Activated T-helper 9 cell treated with anti-CD3 and anti-CD28 coated beads, Interleukin-2, amount 50 U/mL, for 16 hours (primary cell): Measurements from ENCODE around the gene BPIFB3.
"Not testable (repeated sequence)": the region's sequence is repeated elsewhere in the genome, so short reads cannot be mapped to it uniquely, and the experiment has no call there.

Experiments used
- DNase-seq: peaks from one replicate; pipeline ENCODE4 v3.0.0-alpha.2; 2020; ENCODE audit warnings: low read depth

The BPIFB3 gene

DNA sequence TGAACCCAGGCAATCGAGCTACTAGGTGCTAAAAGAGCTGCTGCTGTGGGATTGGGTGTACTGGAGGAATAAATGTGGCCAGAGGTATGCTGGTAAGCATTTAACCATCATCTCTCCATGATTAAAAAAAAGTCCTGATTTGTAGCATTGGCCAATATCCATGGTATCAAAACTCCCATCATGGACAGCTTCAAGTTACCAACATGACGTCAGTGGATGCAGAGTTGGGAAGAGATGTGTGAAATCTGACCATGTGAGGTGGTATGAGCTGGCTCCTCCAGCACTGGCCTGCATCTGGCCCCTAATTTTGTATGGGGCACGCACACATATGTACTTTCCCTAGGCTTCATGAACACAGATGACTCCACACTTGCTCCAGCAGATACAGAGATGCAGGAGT is 37.4 kb downstream of the BPIFB3 start:
- no peak for DNase-seq

DNA sequence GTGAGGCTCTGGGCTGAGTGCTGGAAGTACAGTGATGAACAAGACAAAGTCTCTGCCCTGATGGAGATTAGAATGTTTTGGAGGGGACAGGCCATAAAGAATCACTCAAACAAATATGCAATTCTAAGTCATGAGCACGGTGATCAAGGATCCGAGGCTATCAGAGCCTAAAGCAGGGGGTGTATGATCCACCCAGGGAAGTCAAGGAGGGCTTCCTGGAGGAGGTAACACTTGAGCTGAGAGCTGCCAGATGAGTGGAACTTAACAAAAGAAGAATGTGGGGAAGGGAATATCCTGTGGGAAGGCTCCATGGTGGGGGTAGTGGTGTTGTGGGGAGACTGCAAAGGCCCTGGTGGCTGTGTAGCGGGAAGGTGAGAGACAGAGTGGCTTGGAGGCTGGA is 38.0 kb downstream of the BPIFB3 start:
- no peak for DNase-seq

DNA sequence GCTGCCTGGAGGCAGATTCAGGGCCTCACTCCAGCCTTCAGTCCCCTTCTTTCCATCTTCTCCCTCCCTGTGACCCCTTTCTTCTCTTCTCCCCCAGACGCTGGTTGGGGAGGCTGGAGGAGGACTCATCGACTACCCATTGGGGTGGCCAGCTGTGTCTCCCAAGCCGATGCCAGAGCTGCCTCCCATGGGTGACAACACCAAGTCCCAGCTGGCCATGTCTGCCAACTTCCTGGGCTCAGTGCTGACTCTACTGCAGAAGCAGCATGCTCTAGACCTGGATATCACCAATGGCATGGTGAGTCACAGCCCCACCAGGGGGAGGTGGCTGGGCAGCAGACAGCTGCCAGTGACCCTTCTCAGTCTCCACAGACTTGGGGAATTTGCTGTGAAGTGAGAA is 38.7 kb downstream of the BPIFB3 start:
- no peak for DNase-seq

DNA sequence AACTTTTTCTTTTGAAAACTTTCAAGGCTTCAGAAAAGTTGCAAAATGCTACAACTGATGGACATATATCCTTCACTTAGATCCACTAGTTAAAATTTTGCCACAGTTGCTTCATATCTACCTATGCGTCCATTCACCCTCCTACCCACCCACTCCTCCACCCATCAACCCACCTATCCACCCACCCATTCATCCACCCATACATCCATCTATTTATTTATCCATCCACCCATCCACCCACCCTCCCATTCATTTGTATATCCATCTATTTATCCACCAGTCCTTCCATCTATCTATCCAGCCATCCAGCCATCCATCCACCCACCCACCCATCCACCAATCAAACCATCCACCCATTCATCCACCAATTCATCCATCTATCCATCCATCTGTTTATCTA is 39.4 kb downstream of the BPIFB3 start:
- DNase-seq: no peak

DNA sequence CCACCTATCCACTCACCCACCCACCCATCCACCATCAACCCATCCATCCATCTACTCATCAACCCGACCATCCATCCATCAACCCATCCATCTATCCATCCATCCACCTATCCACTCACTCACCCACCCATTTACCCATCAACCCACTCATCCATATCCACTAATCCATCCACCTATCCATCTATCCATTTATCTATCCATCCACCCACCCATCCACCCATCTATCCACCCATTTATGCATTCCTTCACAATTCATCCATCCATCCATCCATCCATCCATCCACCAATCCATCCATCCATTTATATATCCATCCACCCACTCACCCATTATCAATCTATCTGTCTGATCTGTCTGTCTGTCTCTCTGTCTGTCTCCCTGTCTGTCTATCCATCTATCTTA is 39.9 kb downstream of the BPIFB3 start:
- no peak for DNase-seq

DNA sequence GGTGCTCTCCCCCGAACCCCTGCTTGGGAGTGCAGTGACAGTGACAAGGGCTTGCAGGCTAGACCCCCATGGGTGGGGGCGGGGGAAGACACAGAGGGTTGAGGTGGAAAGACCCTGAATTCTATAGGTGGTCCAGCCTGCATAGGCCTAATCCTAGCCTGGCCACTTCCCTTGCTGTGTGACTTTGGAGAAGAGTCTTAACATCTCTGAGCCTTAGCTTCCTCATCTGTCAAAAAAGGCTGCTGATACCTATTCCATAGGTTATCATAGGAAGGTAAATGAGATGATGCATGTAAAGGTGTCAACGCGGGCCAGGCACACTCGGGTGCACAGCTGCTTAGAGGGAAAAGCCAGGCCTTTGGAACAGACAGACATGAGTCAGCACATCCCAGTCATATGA is 41.5 kb downstream of the BPIFB3 start:
- DNase-seq: no peak

DNA sequence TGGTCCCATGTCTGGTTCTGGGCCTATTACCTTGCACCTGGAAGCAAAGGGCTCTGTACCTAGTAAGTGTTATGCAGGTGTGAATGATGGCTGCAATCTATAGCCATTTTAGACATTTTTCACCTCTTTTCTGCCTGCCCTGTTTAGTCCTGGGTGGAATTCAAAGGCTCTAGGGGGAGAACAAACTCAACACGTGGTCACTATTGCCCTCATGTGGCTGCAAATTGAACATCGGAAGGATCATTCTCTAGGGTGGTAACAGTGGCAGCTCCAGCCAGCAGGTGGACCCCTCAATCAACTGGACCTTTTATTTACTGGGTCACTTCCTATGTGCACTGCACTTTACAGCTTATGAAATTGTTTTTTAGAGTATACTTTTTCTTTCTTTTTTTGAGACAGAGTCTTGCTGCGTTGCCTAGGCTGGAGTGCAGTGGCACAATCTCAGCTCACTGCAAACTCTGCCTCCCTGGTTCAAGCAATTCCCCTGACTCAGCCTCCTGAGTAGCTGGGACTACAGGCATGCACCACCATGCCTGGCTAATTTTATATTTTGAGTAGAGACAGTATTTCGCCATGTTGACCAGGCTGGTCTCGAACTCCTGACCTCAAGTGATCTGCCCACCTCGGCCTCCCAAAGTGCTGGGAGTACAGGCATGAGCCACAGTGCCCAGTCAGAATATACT is 42.3 kb downstream of the BPIFB3 start:
- not testable (repeated sequence) for DNase-seq

DNA sequence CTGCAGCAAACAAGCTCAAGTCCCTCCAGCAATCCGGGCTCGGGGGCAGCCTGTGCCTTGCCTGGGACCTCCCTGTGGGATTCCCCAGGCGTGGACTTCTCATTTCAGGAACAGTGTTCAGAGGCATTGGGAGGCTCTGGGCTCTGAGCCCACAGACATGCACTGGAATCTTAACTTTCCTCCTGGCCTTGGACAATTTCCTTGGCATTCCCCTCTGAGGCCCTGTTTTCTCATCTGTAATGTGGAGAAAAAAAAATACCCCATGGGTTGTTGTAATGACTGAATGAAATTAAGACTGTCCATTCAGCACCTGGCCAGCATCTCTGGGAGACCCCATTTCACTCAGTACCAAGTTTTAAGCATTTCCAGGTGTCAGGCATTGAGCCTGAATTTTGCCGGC is 43.3 kb downstream of the BPIFB3 start:
- no peak for DNase-seq

DNA sequence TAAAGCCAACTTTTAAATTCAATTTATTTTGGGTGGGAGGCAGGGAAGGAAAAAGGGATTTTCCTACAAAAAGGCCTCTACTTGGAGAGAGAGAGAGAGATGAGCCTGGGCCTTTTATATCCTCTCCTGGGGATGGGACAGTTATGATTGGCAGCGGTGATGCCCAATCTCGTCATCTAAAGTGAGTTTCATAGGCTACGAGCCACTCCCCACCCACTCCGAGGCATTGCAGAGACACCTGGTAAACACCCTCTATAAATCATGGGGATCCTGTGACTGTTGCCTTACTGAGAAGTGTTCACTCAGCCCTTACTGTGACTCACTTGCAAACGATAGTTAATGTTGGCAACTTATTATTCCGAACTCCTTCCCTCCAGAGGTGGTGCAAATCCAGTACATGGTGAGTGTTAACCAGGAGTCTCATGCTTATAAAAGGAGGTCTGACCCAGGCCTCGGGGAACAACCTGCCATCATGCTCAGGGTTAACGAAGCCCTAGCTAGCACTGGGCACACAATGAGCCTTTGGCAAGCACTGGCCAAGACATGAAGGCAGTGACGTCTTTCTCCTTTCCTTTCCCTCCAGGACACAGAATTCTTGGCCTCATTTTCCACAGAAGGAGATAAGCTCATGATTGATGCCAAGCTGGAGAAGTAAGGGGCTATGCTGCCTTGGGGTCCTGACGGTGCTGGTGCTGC is 46.3 kb downstream of the BPIFB3 start:
- DNase-seq: no peak

DNA sequence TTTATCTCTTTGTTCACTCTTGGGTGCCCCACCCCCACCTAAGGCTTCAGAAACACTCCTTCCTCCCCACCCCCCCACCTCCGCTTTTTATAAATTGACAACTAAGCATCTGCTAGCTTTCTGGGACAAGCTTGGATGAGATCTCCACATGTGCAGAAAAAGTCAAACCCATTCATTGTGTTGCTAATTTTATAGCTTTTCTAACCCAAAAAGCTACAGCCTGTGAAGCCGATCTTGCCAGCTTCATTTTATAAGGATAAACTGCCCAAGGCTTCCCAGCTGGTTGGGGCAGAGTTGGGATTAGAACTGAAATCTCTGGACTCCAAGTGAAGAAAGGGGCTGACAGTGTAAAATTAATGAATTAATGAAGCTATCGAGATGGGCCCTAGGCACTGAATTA is 49.9 kb downstream of the BPIFB3 start:
- no peak for DNase-seq

DNA sequence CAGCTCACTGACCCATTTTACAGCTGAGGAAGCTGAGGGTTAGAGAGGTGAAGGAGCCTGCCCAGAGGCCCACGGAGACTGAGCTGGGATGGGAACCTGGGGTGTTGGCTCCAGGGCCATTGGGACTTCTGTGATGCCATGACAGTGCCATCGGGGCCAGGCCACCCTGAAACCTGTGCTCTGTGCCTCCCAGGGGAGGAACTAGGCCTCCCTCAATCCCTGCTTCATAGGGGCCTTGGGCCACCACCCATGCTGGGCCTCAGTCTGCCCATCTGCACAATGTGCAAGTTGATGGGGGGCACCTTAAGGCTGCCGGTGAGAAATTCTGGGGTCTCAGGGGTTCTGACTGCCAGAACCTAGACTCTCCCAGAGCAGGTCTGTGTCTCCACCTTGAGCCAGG is 50.6 kb downstream of the BPIFB3 start:
- DNase-seq: no peak

DNA sequence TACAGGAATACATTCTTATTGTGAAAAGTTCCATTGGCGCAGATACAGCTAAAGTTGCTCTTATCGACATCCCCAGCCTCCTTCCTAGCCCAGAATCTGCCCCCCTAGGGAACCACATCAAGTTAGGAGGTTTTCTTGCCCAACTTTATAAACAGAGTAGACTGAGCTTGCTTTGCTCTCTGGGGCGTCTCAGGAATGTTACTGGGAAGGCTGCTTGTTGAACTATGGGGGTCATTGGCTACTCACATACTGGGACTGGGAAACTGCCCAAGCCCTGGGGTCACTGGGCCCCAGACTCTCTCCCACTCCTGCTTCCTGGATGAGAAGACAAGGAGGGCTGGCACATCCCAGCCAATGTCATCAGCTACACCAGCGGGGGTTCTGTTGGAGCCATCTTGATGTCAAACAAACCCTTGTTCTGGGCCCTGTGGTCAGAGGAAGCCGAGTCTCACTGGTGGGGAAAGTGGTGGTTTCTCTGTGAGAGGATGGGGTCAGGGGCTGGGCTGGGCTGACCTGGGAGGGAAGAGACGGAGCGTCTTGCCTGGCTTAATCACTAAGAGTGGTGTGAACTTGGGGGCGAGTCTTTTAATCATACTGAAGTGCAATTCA is 51.7 kb downstream of the BPIFB3 start:
- no peak for DNase-seq

DNA sequence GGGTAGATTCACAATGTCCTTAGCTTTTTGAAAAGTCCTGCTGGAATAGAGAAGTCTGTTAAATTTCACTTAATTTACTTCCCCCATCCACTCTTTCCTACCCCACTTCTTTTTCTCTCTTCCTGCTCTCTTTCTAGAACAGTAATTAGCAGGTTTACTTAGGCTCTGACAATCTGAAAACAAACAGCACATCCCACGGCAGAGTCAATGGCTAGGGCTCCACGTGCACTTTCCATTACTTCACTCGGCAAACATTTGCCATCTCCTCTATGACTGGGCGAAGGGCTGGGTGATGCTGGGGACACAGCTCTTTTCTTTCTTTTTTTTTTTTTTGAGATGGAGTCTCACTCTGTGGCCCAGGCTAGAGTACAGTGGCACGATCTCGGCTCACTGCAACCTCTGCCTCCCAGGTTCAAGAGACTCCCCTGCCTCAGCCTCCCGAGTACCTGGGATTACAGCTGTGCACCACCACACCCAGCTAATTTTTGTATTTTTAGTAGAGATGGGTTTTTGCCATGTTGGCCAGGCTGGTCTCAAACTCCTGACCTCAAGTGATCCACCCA is 52.4 kb downstream of the BPIFB3 start:
- DNase-seq: not testable (repeated sequence)

DNA sequence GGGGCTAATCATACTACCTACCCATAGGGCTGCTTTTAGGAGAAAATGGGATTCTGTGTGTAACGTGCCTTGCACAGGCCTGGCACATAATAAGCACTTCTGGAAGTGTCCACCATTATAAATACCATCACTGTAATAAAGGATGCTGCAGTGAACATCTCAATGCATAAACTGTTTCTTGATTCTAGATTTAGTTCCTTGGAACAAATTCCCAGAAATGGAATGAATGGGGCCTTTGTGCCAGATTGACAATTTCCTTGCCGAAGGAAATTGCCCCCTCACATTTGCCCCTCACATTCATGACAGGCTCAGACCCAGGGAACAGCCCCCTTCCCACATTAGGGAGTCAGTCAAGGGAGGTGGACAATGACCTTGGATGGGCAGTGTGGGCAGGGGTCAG is 55.0 kb downstream of the BPIFB3 start:
- DNase-seq: no peak

DNA sequence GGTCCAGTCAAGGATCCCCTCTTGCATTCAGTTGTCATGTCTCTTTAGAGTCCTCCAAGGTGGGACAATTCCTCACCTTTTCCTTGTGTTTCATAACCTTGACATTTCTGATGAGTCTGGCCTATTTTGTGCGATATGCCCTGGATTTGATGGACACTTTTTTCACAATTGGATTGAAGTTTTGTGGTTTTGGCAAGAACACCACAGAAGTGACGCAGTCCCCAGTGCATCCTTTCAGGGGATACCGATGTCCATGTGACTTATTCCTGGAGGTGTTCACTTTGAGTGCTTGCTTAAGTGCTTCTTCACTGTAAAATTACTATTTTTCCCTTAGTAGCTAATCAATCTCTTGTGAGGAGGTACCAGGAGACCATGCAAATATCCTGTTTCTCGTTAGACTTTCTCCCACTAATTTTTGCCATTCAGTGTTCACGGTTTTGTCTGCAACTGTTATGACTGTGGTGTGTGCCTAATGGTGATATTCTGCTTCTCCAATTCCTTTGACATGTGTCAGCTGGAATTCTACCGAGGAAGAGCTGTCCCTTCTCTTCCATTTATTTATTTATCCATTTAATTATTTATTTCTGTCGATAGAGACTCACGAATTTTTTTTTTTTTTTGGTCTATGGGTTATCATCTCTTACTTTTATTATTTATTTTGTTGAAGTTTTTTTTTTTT is 56.6 kb downstream of the BPIFB3 start:
- no peak for DNase-seq

DNA sequence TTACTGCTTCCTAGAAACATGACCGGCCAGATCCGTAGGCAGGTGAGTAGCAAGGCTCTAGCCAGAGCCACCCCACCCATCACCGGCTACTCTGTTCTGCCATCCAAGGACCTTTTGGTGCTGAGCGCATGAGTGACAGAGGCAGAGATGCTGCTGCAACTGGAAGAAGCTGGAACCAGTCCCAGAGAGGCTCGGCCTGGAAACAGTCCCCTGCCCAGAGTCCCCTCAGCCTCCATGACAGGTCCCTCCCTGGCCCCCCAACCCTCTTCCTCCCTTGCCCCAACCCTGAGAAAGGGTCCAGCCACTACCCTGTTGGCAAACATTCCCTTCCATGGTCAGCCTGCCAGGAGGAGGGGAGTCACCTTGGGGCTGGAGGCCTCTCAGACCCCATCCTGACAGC is 57.6 kb downstream of the BPIFB3 start:
- no peak for DNase-seq

DNA sequence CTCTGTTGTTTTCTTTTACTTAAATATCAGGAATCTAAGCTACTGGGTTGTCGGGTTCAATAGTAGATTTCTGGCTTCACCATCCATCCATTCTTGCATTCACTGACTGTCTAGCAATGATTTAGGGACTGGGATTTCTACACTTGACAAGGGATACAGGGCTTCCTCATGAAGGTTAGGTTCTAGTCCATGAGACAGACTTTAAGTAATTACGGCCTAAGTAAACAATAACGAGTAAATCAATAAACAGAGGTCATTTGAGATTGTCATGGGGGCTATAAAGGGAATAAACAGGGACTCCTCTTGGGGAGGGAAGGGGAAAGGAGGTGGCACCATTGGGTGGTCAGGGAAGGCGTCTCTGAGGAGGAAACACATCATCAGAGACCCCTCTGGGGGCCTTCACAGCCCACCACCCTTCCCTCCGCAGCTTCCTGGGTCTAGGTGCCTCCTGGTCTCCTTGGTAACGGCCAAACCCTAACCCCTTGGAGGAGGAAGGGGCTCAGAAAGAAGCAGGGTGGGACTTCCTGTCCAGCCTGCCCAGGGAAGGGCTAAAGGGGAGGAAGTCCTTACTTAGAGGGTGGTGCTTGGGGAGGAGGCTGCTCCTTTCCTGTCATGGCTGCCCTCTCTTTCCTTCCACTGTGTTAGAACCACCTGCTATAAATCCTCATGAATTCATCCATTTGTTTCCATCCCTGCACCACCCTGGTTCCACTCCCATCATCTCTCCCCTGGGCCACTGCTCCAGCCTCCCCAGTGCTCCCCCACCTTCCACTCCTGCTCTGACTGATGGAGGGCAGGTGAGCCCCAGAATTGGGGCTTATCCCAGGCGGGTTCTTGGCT is 59.1 kb downstream of the BPIFB3 start:
- no peak for DNase-seq

DNA sequence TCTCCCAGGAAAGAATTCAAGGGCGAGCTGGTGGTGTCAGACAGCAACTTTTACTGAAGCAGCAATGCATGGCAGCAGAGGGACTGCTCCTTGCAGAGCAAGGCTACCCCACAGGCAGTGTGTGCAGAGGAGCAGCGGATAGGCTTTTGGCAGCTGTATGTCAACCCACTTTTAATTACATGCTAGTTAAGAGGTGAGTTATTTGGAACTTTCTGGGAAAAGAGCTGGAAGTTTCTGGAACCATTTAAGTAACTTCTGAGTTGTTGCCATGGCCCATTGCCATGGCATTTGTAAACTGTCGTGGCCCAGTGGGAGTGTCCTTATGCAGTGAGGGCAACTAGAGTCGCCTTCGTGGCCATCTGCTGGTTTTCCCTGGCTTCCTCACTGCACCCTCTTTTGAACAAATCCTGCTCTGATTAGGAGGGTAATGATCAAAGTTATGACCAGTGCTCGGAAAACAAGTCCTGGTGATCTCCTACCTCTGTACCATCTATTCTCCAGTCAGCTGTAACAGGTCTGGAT is 59.7 kb downstream of the BPIFB3 start:
- DNase-seq: no peak

DNA sequence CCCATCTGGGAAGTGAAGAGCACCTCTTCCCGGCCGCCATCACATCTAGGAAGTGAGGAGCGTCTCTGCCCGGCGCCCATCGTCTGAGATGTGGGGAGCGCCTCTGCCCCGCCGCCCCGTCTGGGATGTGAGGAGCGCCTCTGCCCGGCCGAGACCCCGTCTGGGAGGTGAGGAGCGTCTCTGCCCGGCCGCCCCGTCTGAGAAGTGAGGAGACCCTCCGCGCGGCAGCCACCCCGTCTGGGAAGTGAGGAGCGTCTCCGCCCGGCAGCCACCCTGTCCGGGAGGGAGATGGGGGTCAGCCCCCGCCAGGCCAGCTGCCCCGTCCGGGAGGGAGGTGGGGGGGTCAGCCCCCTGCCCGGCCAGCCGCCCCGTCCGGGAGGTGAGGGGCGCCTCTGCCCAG is 61.8 kb downstream of the BPIFB3 start:
- not testable (repeated sequence) for DNase-seq

DNA sequence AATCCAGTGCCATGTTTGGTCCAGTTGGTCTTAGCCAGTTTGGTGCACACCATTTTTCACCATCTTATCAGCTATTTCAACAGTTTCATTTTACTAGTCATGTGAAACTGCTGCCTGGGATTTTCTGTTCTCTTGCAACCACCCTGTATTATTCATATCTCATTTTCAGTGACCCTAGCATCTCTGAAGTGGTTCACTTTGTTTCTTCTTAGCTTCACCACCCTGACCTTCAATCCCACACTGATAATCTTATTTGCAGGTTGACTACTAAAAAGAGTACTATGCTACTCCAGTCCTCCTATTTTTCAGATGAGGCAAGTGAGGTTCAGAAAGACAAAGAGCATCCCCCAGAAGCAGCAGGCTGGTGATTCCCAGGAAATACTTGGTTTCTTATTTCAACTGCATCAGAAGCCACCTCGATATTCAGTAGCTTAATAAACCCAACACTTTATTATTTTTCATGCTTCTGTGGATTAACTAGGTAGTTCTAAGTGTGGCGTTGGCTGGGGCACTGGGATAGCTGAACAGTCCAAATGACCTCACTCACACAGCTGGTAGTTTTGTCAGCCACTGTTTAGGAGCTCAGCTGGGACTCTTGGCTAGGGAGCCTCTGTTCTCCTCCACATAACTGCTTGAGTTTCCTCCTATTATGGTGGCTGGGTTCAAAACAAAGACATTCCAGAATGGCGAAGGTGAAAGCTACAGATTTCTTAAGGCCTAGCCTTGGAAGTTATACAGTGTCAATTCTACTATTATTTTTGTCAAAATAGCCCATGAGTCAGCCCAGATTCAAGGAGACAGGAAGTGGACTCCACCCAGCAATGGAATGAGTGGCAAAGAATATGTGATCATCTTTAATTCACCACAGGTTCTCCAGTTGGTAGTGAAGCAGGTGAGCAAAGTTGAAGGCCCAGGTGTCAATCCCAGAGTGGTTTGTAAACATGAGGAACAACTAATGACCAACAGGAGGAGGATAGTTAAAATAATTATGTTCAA is 66.3 kb downstream of the BPIFB3 start:
- no peak for DNase-seq
